ENCODE measurements around the gene NT5DC2.

DNA sequence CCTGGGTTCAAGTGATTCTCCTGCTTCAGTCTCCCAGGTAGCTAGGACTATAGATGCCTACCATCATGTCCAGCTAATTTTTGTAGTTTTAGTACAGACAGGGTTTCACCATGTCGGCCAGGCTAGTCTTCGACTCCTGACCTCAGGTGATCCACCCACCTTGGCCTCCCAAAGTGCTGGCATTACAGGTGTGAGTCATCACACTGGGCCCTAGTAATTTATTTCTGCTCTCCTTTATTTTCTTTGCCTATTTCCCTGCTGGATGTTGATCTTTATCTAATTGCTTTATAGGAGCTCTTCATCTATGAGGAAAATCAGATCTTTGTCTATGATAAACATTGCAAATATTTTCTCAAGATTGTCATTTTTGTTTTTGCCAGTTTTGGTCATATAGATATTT is 34.4 kb upstream of the NT5DC2 start:
- TF ChIP-seq POLR2A (IDR thresholded peaks at IDR 0.05): no peak
- TF ChIP-seq, protein P1, sequence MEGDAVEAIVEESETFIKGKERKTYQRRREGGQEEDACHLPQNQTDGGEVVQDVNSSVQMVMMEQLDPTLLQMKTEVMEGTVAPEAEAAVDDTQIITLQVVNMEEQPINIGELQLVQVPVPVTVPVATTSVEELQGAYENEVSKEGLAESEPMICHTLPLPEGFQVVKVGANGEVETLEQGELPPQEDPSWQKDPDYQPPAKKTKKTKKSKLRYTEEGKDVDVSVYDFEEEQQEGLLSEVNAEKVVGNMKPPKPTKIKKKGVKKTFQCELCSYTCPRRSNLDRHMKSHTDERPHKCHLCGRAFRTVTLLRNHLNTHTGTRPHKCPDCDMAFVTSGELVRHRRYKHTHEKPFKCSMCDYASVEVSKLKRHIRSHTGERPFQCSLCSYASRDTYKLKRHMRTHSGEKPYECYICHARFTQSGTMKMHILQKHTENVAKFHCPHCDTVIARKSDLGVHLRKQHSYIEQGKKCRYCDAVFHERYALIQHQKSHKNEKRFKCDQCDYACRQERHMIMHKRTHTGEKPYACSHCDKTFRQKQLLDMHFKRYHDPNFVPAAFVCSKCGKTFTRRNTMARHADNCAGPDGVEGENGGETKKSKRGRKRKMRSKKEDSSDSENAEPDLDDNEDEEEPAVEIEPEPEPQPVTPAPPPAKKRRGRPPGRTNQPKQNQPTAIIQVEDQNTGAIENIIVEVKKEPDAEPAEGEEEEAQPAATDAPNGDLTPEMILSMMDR (IDR thresholded peaks at IDR 0.05): no peak
- TF ChIP-seq EP300 (IDR thresholded peaks at IDR 0.05): no peak
- no peak for TF ChIP-seq POLR2AphosphoS5 (IDR thresholded peaks at IDR 0.05)
